ENCODE results near the gene OR10H4. TPM values are rescaled to one million over a fixed set of nuclear protein-coding genes. Genes with fewer than 3 reads are reported as not detected.

The OR10H4 gene
- total and polyA plus RNA-seq, 2 of the 8 experiments (the other 6 are each of a cell fraction or from before 2014, with no cell fraction given): not detected

- no peak overlapping the region for H2BK120ac ChIP-seq (replicated peaks; ENCODE audit: low read depth, low read length)
- no peak overlapping the region for H3K18ac ChIP-seq (ENCODE audit: extremely low read depth, low read length)
- H3K23ac ChIP-seq (ENCODE audit: insufficient read length): no peak overlapping the region
- FAIRE-seq (no peak), DNase-seq (ENCODE audit: low read depth in 1 of 2, low spot score in 2 of 2) (no peak)
- H2BK12ac ChIP-seq (ENCODE audit: low read depth, low read length): no peak overlapping the region
- no peak overlapping the region for H3K27ac ChIP-seq (ENCODE audit: low read depth, low read length)
- no peak overlapping the region for H3K4me3 ChIP-seq (ENCODE audit: extremely low read depth in 1 of 4, insufficient read depth in 2 of 4, low read depth in 3 of 4, low read length in 4 of 4)
- H2BK5ac ChIP-seq (ENCODE audit: low read depth, low read length): no peak overlapping the region
- H3K9me3 ChIP-seq (ENCODE audit: insufficient read depth in 2 of 2, low read depth in 1 of 2, low read length in 1 of 2): peaks cover 63 to 71% of the 10 kb centered on the region in 2 experiments
- H3K36me3 ChIP-seq (ENCODE audit: control insufficient read depth in 2 of 4, insufficient read depth in 4 of 4, low read length in 3 of 4): no peaks in the 10 kb centered on the region
- no peak overlapping the region for H3K4me2 ChIP-seq (ENCODE audit: insufficient read depth in 1 of 2, low read depth in 2 of 2, low read length in 2 of 2)
- H4K20me1 ChIP-seq (replicated peaks in 1 of 2; ENCODE audit: control insufficient read depth in 1 of 2, insufficient read depth in 2 of 2, low read length in 2 of 2): no peaks in the 10 kb centered on the region
- no peak overlapping the region for H3K56ac ChIP-seq (replicated peaks; ENCODE audit: insufficient read length, low read depth, low read length)
- no peak overlapping the region for H4K8ac ChIP-seq (ENCODE audit: extremely low read depth, insufficient read depth, low read length)
- no peak overlapping the region for H2BK20ac ChIP-seq (ENCODE audit: low read length)
- no peaks in the 10 kb centered on the region for H3K4me1 ChIP-seq (replicated peaks in 1 of 4; ENCODE audit: control insufficient read depth in 3 of 4, insufficient read depth in 4 of 4, low read length in 3 of 4)
- H3K79me2 ChIP-seq (ENCODE audit: control insufficient read depth in 1 of 2, insufficient read depth in 2 of 2, low read length in 2 of 2): no peaks in the 10 kb centered on the region
- no peak overlapping the region for H4K91ac ChIP-seq (replicated peaks; ENCODE audit: insufficient read length, low read length)
- POLR2A ChIA-PET (ENCODE audit: partially characterized antibody): no interaction called here
- no peak overlapping the region for H3K14ac ChIP-seq (ENCODE audit: insufficient read length)
- H3K4ac ChIP-seq (replicated peaks; ENCODE audit: insufficient read length, low read depth, low read length): no peak overlapping the region
- H2BK15ac ChIP-seq (ENCODE audit: low read length): no peak overlapping the region
- no peak overlapping the region for H4K5ac ChIP-seq (ENCODE audit: insufficient read length, low read depth, low read length)
- 69% methylated on average over 2 of the region's 2 CpGs; no CpG with 5 or more reads in 1 of the 2 experiments for WGBS, 2 experiments (ENCODE audit: extremely low coverage in 1 of 2, insufficient coverage in 1 of 2, insufficient read length in 1 of 2, insufficient replicate concordance in 2 of 2, low coverage in 1 of 2, low lambda C conversion rate in 2 of 2, missing lambda C conversion rate in 1 of 2)
- no peaks in the 10 kb centered on the region for H3K27me3 ChIP-seq (replicated peaks in 1 of 4; ENCODE audit: control insufficient read depth in 3 of 4, extremely low read depth in 1 of 4, insufficient read depth in 3 of 4, low read length in 3 of 4)
- H3K23me2 ChIP-seq (ENCODE audit: low read depth, low read length): no peaks in the 10 kb centered on the region
- no peaks in the 10 kb centered on the region for H3K79me1 ChIP-seq (ENCODE audit: low read depth, low read length)
- CTCF ChIA-PET (ENCODE audit: partially characterized antibody): no interaction called here
- H3K9ac ChIP-seq (replicated peaks in 1 of 4; ENCODE audit: extremely low read depth in 1 of 4, low read depth in 3 of 4, low read length in 3 of 4): no peak overlapping the region
- no peak overlapping the region for H2AFZ ChIP-seq (ENCODE audit: low read length)
- no peak overlapping the region for H2AK5ac ChIP-seq (ENCODE audit: low read depth, low read length)
- TF ChIP-seq CHD7 (IDR thresholded peaks at IDR 0.05; ENCODE audit: insufficient replicate concordance, low read length): no peak
Observed at GRCh38 chr19:15964231-15964630, 15.4 kb downstream of the OR10H4 start.

All from H1 (cell line).